Tibial nerve (tissue), 4 donors: ENCODE results near the gene PAPOLB.

Source experiments
- EP300 ChIP-seq, 2 donors: sonication (generic); formaldehyde crosslinking; IDR thresholded peaks; one replicate each; pipeline ENCODE4 v1.6.1; 2017; ENCODE audit warnings: antibody characterized with exemption in 2 of 2, mild to moderate bottlenecking in 1 of 2
- TF ChIP-seq, protein P1 (sequence below), 5 experiments: fragments of 200-600 bp in 3 of 5; fragments of 450-650 bp in 2 of 5; sonication (generic) in 3 of 5; IDR thresholded peaks; one replicate each; pipeline ENCODE4 v1.5.1; 2016 to 2019; ENCODE audit warnings: antibody characterized with exemption in 5 of 5, mild to moderate bottlenecking in 3 of 5, moderate library complexity in 2 of 5

- TF ChIP-seq EP300 (IDR thresholded peaks at IDR 0.05): no peak
- TF ChIP-seq, protein P1, sequence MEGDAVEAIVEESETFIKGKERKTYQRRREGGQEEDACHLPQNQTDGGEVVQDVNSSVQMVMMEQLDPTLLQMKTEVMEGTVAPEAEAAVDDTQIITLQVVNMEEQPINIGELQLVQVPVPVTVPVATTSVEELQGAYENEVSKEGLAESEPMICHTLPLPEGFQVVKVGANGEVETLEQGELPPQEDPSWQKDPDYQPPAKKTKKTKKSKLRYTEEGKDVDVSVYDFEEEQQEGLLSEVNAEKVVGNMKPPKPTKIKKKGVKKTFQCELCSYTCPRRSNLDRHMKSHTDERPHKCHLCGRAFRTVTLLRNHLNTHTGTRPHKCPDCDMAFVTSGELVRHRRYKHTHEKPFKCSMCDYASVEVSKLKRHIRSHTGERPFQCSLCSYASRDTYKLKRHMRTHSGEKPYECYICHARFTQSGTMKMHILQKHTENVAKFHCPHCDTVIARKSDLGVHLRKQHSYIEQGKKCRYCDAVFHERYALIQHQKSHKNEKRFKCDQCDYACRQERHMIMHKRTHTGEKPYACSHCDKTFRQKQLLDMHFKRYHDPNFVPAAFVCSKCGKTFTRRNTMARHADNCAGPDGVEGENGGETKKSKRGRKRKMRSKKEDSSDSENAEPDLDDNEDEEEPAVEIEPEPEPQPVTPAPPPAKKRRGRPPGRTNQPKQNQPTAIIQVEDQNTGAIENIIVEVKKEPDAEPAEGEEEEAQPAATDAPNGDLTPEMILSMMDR (IDR thresholded peaks at IDR 0.05): no peak
Measured at GRCh38 chr7:4871930-4872675, 10.3 kb upstream of the PAPOLB start.
